DND-41 (cell line): ENCODE data around the gene TBC1D9.

Experiments used
- EZH2 ChIP-seq: IDR thresholded peaks from 3 replicates; pipeline ENCODE4 v1.6.1; 2012; ENCODE audit warnings: borderline replicate concordance, low read depth, mild to moderate bottlenecking, moderate library complexity, low read length, inconsistent platforms; ENCODE audit not compliant: severe bottlenecking
- TF ChIP-seq, protein P1 (sequence below): IDR thresholded peaks from 2 replicates; pipeline ENCODE4 v1.5.1; 2012; ENCODE audit warnings: borderline replicate concordance, low read length, moderate library complexity, mild to moderate bottlenecking; ENCODE audit not compliant: poor library complexity, severe bottlenecking; ENCODE audit errors: extremely low read depth

GRCh38 chr4:140615451-140615850 lies 140.7 kb downstream of the TBC1D9 start:
- no peak for TF ChIP-seq EZH2
- TF ChIP-seq, protein P1, sequence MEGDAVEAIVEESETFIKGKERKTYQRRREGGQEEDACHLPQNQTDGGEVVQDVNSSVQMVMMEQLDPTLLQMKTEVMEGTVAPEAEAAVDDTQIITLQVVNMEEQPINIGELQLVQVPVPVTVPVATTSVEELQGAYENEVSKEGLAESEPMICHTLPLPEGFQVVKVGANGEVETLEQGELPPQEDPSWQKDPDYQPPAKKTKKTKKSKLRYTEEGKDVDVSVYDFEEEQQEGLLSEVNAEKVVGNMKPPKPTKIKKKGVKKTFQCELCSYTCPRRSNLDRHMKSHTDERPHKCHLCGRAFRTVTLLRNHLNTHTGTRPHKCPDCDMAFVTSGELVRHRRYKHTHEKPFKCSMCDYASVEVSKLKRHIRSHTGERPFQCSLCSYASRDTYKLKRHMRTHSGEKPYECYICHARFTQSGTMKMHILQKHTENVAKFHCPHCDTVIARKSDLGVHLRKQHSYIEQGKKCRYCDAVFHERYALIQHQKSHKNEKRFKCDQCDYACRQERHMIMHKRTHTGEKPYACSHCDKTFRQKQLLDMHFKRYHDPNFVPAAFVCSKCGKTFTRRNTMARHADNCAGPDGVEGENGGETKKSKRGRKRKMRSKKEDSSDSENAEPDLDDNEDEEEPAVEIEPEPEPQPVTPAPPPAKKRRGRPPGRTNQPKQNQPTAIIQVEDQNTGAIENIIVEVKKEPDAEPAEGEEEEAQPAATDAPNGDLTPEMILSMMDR: no peak
